ENCODE data around the gene GALNT18. TPM values are rescaled to one million over a fixed set of nuclear protein-coding genes. Genes with fewer than 3 reads are reported as not detected.

The GALNT18 gene
- polyA plus RNA-seq, 1 donor from 2014 or later = 7.6 TPM

GRCh38 chr11:11581481-11581880, 40.3 kb downstream of the GALNT18 start:
- H3K9ac ChIP-seq (ENCODE audit: low read length) = no peak overlapping the region
- H3K27ac ChIP-seq (ENCODE audit: low read length) = no peak overlapping the region
- H3K4me3 ChIP-seq (ENCODE audit: low read length) = no peak overlapping the region

DNA sequence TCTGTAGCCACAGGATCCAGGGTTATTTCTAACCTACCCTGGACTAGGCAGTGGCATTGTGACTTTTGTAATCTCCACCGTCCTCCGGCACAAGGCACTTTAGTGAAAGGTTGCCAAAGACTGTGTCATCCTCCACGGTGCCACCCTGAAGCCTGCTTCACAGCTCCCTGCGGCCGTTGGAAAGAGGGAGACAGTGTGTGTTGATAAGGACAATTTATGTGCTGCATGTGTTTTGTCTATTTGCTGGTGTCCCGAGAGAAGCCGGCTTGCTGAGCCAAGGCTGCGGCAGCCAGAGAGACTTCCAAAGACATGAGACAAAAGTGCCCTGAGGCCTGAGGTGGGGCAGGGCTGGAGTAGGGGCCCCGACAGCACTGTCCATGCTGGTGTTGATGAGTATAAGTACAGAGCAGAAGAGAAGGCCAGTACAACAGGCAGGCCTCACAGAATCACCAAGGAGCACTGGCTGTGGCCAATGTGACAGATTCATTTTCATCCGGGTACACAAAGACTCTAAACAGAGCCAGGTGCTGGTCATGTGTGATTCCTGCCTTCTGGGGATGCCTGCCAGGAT, 40.9 kb downstream of the GALNT18 start:
- Histone ChIP-seq H3K79me2 (replicated peaks; ENCODE audit: insufficient read depth, low read length) (no peaks in the 10 kb centered on the region), H3K4me2 (ENCODE audit: low read length) (no peak overlapping the region), H2AFZ (ENCODE audit: low read depth, low read length) (no peak overlapping the region), H3K9me3 (ENCODE audit: low read length) (no peaks in the 10 kb centered on the region), H3K36me3 (ENCODE audit: insufficient read depth, low read length) (no peaks in the 10 kb centered on the region), H3K27ac (ENCODE audit: low read length) (no peak overlapping the region), H3K27me3 (ENCODE audit: insufficient read depth, low read depth, low read length) (no peaks in the 10 kb centered on the region), H3F3A (ENCODE audit: insufficient read depth, low read length, poor library complexity, severe bottlenecking) (no peaks in the 10 kb centered on the region), H4K20me1 (ENCODE audit: insufficient read depth) (no peaks in the 10 kb centered on the region), H3K9ac (ENCODE audit: low read length) (no peak overlapping the region), H3K4me3 (ENCODE audit: low read length) (no peak overlapping the region), H3K9me2 (ENCODE audit: insufficient read depth, low read length) (no peaks in the 10 kb centered on the region)
- TF ChIP-seq RAD21 (conservative IDR thresholded peaks at IDR 0.05) (no peak), MXI1 (conservative IDR thresholded peaks at IDR 0.05; ENCODE audit: poor library complexity, severe bottlenecking) (no peak), EZH2 (IDR thresholded peaks at IDR 0.05; ENCODE audit: borderline replicate concordance, insufficient read depth, low read length, poor library complexity, severe bottlenecking) (no peak), SMC3 (conservative IDR thresholded peaks at IDR 0.05; ENCODE audit: poor library complexity) (no peak), POLR2AphosphoS5 (IDR thresholded peaks at IDR 0.05) (no peak), EP300 (conservative IDR thresholded peaks at IDR 0.05; ENCODE audit: poor library complexity, severe bottlenecking) (no peak), TAF1 (IDR thresholded peaks at IDR 0.05; ENCODE audit: low read depth) (no peak)
- TF ChIP-seq, protein P1, sequence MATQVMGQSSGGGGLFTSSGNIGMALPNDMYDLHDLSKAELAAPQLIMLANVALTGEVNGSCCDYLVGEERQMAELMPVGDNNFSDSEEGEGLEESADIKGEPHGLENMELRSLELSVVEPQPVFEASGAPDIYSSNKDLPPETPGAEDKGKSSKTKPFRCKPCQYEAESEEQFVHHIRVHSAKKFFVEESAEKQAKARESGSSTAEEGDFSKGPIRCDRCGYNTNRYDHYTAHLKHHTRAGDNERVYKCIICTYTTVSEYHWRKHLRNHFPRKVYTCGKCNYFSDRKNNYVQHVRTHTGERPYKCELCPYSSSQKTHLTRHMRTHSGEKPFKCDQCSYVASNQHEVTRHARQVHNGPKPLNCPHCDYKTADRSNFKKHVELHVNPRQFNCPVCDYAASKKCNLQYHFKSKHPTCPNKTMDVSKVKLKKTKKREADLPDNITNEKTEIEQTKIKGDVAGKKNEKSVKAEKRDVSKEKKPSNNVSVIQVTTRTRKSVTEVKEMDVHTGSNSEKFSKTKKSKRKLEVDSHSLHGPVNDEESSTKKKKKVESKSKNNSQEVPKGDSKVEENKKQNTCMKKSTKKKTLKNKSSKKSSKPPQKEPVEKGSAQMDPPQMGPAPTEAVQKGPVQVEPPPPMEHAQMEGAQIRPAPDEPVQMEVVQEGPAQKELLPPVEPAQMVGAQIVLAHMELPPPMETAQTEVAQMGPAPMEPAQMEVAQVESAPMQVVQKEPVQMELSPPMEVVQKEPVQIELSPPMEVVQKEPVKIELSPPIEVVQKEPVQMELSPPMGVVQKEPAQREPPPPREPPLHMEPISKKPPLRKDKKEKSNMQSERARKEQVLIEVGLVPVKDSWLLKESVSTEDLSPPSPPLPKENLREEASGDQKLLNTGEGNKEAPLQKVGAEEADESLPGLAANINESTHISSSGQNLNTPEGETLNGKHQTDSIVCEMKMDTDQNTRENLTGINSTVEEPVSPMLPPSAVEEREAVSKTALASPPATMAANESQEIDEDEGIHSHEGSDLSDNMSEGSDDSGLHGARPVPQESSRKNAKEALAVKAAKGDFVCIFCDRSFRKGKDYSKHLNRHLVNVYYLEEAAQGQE (IDR thresholded peaks at IDR 0.05; ENCODE audit: borderline replicate concordance) = no peak
- TF ChIP-seq, protein P2, sequence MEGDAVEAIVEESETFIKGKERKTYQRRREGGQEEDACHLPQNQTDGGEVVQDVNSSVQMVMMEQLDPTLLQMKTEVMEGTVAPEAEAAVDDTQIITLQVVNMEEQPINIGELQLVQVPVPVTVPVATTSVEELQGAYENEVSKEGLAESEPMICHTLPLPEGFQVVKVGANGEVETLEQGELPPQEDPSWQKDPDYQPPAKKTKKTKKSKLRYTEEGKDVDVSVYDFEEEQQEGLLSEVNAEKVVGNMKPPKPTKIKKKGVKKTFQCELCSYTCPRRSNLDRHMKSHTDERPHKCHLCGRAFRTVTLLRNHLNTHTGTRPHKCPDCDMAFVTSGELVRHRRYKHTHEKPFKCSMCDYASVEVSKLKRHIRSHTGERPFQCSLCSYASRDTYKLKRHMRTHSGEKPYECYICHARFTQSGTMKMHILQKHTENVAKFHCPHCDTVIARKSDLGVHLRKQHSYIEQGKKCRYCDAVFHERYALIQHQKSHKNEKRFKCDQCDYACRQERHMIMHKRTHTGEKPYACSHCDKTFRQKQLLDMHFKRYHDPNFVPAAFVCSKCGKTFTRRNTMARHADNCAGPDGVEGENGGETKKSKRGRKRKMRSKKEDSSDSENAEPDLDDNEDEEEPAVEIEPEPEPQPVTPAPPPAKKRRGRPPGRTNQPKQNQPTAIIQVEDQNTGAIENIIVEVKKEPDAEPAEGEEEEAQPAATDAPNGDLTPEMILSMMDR (IDR thresholded peaks at IDR 0.05; ENCODE audit: poor library complexity, severe bottlenecking) = no peak

More at GRCh38 chr11:11581481-11581880, 40.3 kb downstream of the GALNT18 start:
- Histone ChIP-seq H3F3A (ENCODE audit: insufficient read depth, low read length, poor library complexity, severe bottlenecking) (no peaks in the 10 kb centered on the region), H3K9me2 (ENCODE audit: insufficient read depth, low read length) (no peaks in the 10 kb centered on the region), H3K9me3 (ENCODE audit: low read length) (no peaks in the 10 kb centered on the region), H3K36me3 (ENCODE audit: insufficient read depth, low read length) (no peaks in the 10 kb centered on the region), H3K79me2 (replicated peaks; ENCODE audit: insufficient read depth, low read length) (no peaks in the 10 kb centered on the region), H3K27me3 (ENCODE audit: insufficient read depth, low read depth, low read length) (no peaks in the 10 kb centered on the region), H2AFZ (ENCODE audit: low read depth, low read length) (no peak overlapping the region), H3K4me2 (ENCODE audit: low read length) (no peak overlapping the region), H4K20me1 (ENCODE audit: insufficient read depth) (no peaks in the 10 kb centered on the region)
- TF ChIP-seq EZH2 (IDR thresholded peaks at IDR 0.05; ENCODE audit: borderline replicate concordance, insufficient read depth, low read length, poor library complexity, severe bottlenecking) = no peak
- TF ChIP-seq SMC3 (conservative IDR thresholded peaks at IDR 0.05; ENCODE audit: poor library complexity) = no peak
- TF ChIP-seq RAD21 (conservative IDR thresholded peaks at IDR 0.05) = no peak
- TF ChIP-seq POLR2AphosphoS5 (IDR thresholded peaks at IDR 0.05) = no peak
- no peak for TF ChIP-seq MXI1 (conservative IDR thresholded peaks at IDR 0.05; ENCODE audit: poor library complexity, severe bottlenecking)
- TF ChIP-seq EP300 (conservative IDR thresholded peaks at IDR 0.05; ENCODE audit: poor library complexity, severe bottlenecking) = no peak
- no peak for TF ChIP-seq TAF1 (IDR thresholded peaks at IDR 0.05; ENCODE audit: low read depth)
- TF ChIP-seq, protein P2 (IDR thresholded peaks at IDR 0.05; ENCODE audit: poor library complexity, severe bottlenecking) = no peak
- TF ChIP-seq, protein P1 (IDR thresholded peaks at IDR 0.05; ENCODE audit: borderline replicate concordance) = no peak

All from neural cell (in vitro differentiated cells).